Fibroblast of lung (primary cell): ENCODE data around the gene TAF1C. TPM values are rescaled to one million over a fixed set of nuclear protein-coding genes. Genes with fewer than 3 reads are reported as not detected.

ENCODE experiments used
- DNase-seq, 2 donors: peaks; one replicate each; pipeline versions ENCODE4 v3.0.0 to v3.0.0-alpha.2; 2010; ENCODE audit warnings: low read depth in 2 of 2
- H2AFZ ChIP-seq: 2 replicates; pipeline ENCODE4 v1.5.1; 2012; ENCODE audit warnings: low read length, control low read depth, inconsistent platforms
- H3K27ac ChIP-seq: 2 replicates; pipeline ENCODE4 v1.5.1; 2011; ENCODE audit warnings: low read length, control low read depth; ENCODE audit not compliant: insufficient read depth
- H3K27me3 ChIP-seq: 2 replicates; pipeline ENCODE4 v1.5.1; 2011; ENCODE audit warnings: mild to moderate bottlenecking, low read length; ENCODE audit not compliant: control insufficient read depth, insufficient read depth
- H3K36me3 ChIP-seq: 2 replicates; pipeline ENCODE4 v1.5.1; 2011; ENCODE audit warnings: low read length; ENCODE audit not compliant: control insufficient read depth, insufficient read depth
- H3K4me1 ChIP-seq: 2 replicates; pipeline ENCODE4 v1.5.1; 2011; ENCODE audit warnings: low read length; ENCODE audit not compliant: control insufficient read depth, insufficient read depth; ENCODE audit errors: extremely low read depth
- H3K4me2 ChIP-seq: 2 replicates; pipeline ENCODE4 v1.5.1; 2011; ENCODE audit warnings: low read length, control low read depth; ENCODE audit not compliant: insufficient read depth; ENCODE audit errors: extremely low read depth
- H3K4me3 ChIP-seq, 4 experiments: fragments of 200-600 bp in 1 of 4; sonication (generic) in 1 of 4; replicated peaks in 1 of 4; 2 replicates each; pipeline ENCODE4 v1.5.1; 2011 to 2016; ENCODE audit warnings: low read length in 4 of 4, low read depth in 3 of 4, mild to moderate bottlenecking in 3 of 4, control low read depth in 2 of 4, inconsistent platforms in 1 of 4, mixed read lengths in 1 of 4; ENCODE audit not compliant: insufficient read depth in 1 of 4; ENCODE audit errors: control extremely low read depth in 1 of 4
- H3K79me2 ChIP-seq: 2 replicates; pipeline ENCODE4 v1.5.1; 2012; ENCODE audit warnings: mild to moderate bottlenecking, low read length, inconsistent platforms; ENCODE audit not compliant: control insufficient read depth, insufficient read depth
- H3K9ac ChIP-seq: 2 replicates; pipeline ENCODE4 v1.5.1; 2011; ENCODE audit warnings: mild to moderate bottlenecking, low read length, control low read depth; ENCODE audit not compliant: insufficient read depth
- H3K9me3 ChIP-seq: 2 replicates; pipeline ENCODE4 v1.5.1; 2012; ENCODE audit warnings: low read depth, low read length; ENCODE audit not compliant: control insufficient read depth, insufficient read depth
- H4K20me1 ChIP-seq: 2 replicates; pipeline ENCODE4 v1.5.1; 2011; ENCODE audit warnings: low read length; ENCODE audit not compliant: control insufficient read depth, insufficient read depth; ENCODE audit errors: extremely low read depth
- CTCF ChIP-seq, 2 donors: IDR thresholded peaks in 1 of 2; conservative IDR thresholded peaks in 1 of 2; 1 replicate in 1 of 2; 2 replicates in 1 of 2; pipeline ENCODE4 v1.5.1; 2011 to 2012; ENCODE audit warnings: low read length in 2 of 2, control low read depth in 1 of 2, inconsistent platforms in 1 of 2, low read depth in 1 of 2, mild to moderate bottlenecking in 1 of 2
- EZH2 ChIP-seq: IDR thresholded peaks from 2 replicates; pipeline ENCODE4 v1.5.1; 2012; ENCODE audit warnings: low read length, control low read depth, mild to moderate bottlenecking; ENCODE audit errors: missing control alignments
- polyA plus RNA-seq, 2 donors: library from polyadenylated mRNA; depleted of rRNA in 1 of 2; stranded (reverse) in 1 of 2; unstranded in 1 of 2; fragments of >200 nt; gene quantifications; 2 replicates each; pipeline ENCODE4 v1.2.1, GENCODE V29; 2011 to 2012; ENCODE audit warnings: missing spikeins in 1 of 2
- total RNA-seq: library from RNA; depleted of rRNA; stranded (reverse); fragments of >200 nt; gene quantifications from 2 replicates; pipeline ENCODE4 v1.2.1, GENCODE V29; 2014

TAF1C gene
- total and polyA plus RNA-seq, 2 donors (not counting 1 experiment from before 2014, with no cell fraction given), result 9.3 to 12.9 TPM

- Histone ChIP-seq H3K27ac (no peak overlapping the region), H3K79me2 (no peaks in the 10 kb centered on the region), H3K4me3 (no peak overlapping the region), H3K27me3 (no peaks in the 10 kb centered on the region), H3K4me2 (no peak overlapping the region), H3K4me1 (peaks cover 27% of the 10 kb centered on the region), H2AFZ (no peak overlapping the region), H4K20me1 (no peaks in the 10 kb centered on the region), H3K9ac (no peak overlapping the region), H3K36me3 (peaks cover 27% of the 10 kb centered on the region), H3K9me3 (no peaks in the 10 kb centered on the region)
- TF ChIP-seq CTCF (conservative IDR thresholded peaks at IDR 0.05 in 1 of 2, IDR thresholded peaks at IDR 0.05 in 1 of 2; ENCODE audit: low read depth in 1 of 2, low read length in 2 of 2), result no peak
- TF ChIP-seq EZH2, result no peak
- no peak for DNase-seq
These were observed 8.6 kb downstream of the TAF1C start for GRCh38 chr16:84178146-84178765.

- H3K4me1 ChIP-seq, result peaks cover 27% of the 10 kb centered on the region
- DNase-seq, result peak in 1 of 2 donors; percentile 86
- no peaks in the 10 kb centered on the region for H3K79me2 ChIP-seq
- no peaks in the 10 kb centered on the region for H4K20me1 ChIP-seq
- H3K36me3 ChIP-seq, result peaks cover 22% of the 10 kb centered on the region
- H3K4me3 ChIP-seq, result no peak overlapping the region
- H2AFZ ChIP-seq, result no peak overlapping the region
- H3K9ac ChIP-seq, result peak overlapping the region; percentile 4
- no peak overlapping the region for H3K4me2 ChIP-seq
- TF ChIP-seq EZH2, result no peak
- TF ChIP-seq CTCF (conservative IDR thresholded peaks at IDR 0.05 in 1 of 2, IDR thresholded peaks at IDR 0.05 in 1 of 2; ENCODE audit: low read depth in 1 of 2, low read length in 2 of 2), result no peak
- H3K27ac ChIP-seq, result peak overlapping the region; percentile 61
- no peaks in the 10 kb centered on the region for H3K9me3 ChIP-seq
- no peaks in the 10 kb centered on the region for H3K27me3 ChIP-seq
These were observed 9.2 kb downstream of the TAF1C start for GRCh38 chr16:84177741-84178073.

GRCh38 chr16:84176192-84177053 is 10.4 kb downstream of the TAF1C start:
- Histone ChIP-seq H3K9ac (no peak overlapping the region), H3K4me1 (peaks cover 27% of the 10 kb centered on the region), H3K27ac (peak overlapping the region; percentile 61), H4K20me1 (no peaks in the 10 kb centered on the region), H2AFZ (no peak overlapping the region), H3K9me3 (no peaks in the 10 kb centered on the region), H3K79me2 (no peaks in the 10 kb centered on the region), H3K4me3 (no peak overlapping the region), H3K4me2 (peak overlapping the region; percentile 82), H3K36me3 (peaks cover 15% of the 10 kb centered on the region), H3K27me3 (no peaks in the 10 kb centered on the region)
- TF ChIP-seq EZH2 (no peak), CTCF (conservative IDR thresholded peaks at IDR 0.05 in 1 of 2, IDR thresholded peaks at IDR 0.05 in 1 of 2; ENCODE audit: low read depth in 1 of 2, low read length in 2 of 2) (no peak)
- DNase-seq, result no peak
